Fibroblast of peridontal ligament (primary cell): ENCODE data around the gene TRAF5.
"Not testable (repeated sequence)": the region's sequence is repeated elsewhere in the genome, so short reads cannot be mapped to it uniquely, and the experiment has no call there.

Experiments
- DNase-seq: peaks from one replicate; pipeline ENCODE4 v3.0.0-alpha.2; 2010; ENCODE audit errors: extremely low read depth

TRAF5 gene

DNA sequence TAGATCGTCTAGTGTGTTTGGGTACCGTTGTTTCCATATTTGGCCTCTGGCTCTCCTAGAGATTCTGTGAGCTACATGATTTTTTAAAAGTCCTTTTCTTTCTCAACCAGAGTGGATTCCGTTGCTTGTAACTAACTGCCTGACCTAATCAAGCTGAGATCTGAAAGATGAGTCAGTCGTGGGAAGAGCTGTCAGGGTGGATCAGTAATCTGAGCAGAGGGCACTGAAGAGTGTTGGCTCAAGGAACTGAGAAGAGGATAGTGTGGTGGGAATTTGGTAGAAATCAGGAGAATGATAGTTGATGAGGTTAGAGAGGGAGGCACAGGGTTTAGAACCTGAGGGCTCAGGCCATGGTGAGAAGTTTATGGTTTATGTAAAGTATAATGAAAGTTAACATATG, 52.2 kb downstream of the TRAF5 start:
- peak; percentile 73 for DNase-seq

DNA sequence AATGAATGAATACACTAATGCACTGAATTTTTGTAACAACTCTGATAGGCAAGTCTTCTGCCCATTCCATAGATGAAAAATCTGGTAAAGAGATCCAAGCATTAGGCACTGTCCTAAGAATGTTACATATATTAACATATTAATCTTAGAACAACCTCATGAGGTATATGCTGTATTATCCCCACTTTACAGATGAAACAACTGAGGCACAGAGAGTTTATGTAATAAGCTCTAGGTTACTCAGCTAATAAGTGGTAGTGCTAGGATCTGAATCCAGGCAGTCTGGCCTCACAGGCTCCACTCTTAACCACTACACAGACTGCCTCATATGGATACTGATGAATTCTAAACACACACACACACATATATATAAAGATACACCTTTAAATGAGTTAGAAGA, 52.8 kb downstream of the TRAF5 start:
- no peak for DNase-seq

DNA sequence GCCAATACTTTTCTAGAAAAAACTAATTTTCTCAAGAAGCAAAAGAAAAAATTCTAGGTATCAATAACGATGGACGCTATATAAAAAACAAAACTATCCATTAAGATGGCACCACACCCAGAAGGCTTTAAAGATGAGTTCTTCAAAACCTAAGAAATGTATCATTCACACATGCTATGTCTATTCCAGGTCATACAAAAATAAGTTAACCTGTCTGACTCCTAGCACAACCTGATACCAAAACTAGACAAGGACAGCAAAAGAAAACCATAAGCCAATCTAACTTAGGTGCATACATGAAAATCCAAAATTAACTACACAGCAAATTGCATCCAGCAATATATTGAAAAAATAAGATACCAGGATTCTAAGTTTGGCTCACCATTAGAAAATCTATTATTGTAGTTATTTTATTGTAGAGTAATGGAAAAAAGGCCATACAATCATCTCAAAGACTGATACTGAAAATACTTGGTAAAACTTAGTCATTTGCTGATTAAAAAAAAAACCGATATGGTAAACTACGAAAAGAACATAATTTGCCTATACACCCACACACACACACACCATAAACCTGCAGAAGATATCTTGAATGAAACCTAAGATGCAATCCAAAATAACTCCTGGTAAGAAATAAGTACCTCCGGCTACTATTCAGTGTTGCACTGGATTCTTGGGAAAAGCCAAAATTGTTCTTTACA, 55.0 kb downstream of the TRAF5 start:
- no peak for DNase-seq

DNA sequence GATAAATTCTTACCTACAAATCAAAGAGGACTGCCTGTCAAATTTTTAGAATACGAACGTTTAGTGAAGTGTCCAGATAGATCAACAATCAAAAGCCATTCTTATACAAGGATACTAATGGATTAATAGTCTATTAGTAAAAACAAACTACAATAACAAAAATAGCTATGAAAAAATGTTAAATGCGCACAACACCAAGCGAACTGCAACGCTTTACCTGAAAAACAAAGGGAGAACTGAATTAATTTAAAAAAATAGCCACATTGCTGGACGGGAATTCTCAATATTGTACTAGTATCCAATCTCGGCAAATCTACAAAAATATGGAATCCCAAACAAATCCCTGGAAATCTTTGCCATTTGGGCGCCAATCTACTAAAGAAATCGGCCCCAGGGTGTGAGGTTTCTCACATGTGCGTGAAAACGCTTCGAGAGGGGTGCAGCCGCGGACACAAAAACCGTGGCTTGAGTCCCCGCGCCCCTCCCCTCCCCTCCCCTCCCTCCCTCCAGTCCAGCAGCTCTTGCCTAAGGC, 55.6 kb downstream of the TRAF5 start:
- DNase-seq, result no peak

DNA sequence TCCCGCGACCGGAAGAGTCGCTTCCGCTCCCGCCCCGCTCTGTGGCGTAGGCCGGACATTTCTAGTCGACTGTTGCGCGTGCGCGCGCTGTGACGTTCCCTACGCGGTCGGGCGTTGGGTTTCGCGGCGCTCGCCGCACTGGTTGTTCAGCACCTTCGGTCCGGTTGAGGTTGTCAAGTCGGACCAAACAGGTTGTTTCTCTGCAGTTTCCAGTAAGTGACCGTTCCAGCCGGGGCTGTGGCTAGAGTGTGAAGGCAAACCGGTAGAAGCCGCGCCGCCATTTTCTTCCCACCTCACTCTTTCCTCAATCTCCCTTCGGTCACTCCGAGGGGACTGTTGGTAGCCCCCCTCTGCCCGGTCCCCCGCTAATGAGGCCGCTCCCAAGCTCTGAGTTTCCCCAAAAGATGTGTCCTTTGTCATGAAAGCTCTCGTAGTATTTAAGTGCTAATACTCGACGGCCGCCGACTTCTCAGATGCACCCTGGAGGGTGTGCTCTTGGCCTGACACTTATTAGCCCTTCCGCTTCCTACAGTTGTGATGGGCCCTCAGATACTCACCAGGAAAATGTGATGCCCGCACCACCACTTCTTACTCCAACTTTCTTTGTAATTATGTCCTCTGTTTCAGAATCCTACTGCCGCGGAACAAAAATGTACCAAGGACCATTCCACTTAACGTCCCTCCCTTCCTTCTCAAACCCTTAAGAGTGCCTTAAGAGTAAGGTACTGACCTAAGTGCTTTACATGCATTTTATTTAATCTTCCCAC, 56.3 kb downstream of the TRAF5 start:
- DNase-seq, result peak; percentile 91

DNA sequence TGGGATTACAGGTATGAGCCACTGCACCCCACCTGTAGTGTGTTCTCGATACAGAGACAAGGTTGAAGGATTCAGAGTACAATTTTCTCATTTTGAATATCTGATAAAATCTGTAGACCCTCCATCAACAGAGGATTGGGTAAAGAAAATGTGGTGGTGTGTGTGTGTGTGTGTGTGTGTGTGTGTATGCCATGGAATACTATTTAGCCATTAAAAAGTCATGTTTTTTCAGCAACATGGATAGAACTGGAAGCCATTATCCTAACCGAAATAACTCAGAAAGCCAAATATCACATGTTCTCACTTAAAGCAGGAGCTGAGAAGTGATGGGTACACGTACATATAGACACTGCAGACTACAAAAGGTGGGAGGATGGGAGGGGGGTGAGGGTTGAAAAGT, 57.9 kb downstream of the TRAF5 start:
- DNase-seq, result no peak

DNA sequence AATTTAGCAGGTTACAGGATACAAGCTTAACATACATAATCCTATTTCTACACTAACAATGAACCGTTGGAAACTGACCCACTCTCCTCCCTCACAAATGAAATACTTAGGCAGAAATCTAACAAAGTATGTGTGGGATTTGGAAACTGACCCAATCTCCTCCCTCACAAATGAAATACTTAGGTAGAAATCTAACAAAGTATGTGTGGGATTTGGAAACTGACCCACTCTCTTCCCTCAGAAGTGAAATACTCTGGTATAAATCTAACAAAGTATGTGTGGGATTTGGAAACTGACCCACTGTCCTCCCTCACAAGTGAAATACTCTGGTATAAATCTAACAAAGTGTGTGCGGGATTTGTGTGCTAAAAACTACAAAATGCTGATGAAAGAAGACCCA, 60.3 kb downstream of the TRAF5 start:
- DNase-seq, result peak; percentile 88

DNA sequence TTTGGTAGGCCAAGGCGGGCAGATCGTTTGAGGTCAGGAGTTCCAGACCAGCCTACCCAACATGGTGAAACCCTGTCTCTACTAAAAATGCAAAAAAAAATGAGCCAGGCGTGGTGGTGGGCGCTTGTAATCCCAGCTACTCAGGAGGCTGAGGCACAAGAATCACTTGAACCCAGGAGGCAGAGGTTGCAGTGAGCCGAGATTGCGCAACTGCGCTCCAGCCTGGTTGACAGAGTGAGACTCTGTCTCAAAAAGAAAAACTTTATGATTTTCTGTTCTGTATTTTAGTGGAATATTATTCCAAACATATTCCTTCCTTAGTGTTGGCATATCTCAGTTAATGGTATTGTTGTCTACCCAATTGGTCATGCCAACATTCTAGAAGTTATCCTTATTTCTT, 64.2 kb downstream of the TRAF5 start:
- DNase-seq, result not testable (repeated sequence)

DNA sequence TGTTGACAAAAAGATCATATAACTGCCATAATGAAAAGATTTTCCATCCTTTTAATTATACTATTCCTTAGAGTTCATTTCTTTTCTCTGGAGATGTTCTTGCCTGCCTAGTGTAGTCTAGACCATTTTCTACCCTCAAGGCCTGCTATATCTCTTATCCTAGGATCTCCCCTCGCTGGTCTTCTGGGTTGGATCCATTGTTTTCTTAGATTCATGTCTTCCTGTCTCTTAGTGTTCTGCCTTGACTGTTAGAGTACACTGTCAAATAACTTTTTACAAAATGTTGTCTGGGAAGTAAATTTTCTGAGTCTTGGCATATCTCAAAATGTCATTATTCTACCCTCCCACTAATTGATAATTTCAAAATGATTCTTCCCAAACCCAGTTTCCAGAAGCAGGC, 66.6 kb downstream of the TRAF5 start:
- no peak for DNase-seq

DNA sequence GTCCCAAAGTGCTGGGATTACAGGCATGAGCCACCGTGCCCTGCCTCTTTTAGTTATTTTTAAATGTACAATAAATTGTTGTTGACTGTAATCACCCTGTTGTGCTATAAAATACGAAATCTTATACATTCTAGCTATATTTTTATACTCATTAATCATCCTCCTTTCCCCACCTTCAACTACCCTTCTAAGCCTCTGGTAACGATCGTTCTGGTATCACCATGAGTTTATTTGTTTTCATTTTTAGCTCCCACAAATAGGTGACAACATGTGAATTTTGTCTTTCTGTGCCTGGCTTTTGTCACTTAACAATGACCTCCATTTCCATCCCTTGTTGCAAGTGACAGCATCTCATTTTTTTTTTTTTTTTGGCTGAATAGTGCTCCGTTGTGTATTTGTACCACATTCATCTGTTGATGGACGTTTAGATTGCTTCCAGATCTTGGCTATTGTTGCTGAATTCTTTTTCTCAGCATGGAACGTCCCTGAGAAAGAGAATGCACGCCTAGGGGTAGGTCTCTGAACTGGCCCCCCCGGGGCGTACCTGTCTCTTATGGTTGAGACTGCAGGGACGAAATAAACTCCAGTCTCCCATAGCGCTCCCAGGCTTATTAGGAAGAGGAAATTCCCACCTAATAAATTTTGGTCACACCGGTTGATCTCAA, 71.8 kb downstream of the TRAF5 start:
- DNase-seq, result not testable (repeated sequence)

DNA sequence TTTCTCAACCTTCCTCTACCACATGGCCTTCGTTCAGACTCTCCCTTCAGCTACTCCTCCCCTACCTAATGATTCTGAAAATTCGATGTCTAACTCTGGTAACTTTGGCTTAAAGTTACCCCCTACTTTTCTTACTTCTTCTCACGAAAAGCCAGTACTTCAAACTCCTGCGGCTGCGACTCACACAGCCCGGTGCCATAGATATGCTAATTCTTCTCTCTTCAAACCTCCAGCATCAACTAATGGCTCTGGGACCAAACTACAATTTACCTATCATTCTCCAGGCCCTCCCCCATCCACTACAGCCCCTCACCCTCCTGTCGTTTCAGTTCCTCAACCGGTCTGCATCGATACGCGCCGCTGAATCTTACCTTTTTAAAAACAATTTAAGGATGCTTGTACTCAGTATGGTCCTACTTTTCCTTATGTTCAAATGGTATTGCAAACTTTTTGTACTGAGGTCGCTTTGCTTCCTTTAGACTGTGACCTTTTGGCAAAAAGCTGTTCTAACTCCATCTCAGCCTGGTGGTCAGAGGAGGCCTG, 73.3 kb downstream of the TRAF5 start:
- DNase-seq, result not testable (repeated sequence)

DNA sequence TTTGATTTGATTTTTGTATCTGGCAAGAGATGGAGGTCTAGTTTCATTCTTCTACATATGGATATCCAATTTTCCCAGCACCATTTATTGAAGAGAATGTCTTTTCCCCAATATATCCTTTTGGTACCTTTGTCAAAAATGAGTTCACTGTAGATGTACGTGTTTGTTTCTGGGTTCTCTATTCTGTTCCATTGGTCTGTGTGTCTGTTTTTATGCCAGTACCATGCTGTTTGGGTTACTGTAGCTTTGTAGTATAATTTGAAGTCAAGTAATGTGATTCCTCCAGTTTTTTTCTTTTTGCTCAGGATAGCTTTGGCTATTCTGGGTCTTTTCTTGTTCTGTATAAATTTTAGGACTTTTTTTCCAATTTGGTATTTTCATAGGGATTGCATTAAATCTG, 75.1 kb downstream of the TRAF5 start:
- not testable (repeated sequence) for DNase-seq

DNA sequence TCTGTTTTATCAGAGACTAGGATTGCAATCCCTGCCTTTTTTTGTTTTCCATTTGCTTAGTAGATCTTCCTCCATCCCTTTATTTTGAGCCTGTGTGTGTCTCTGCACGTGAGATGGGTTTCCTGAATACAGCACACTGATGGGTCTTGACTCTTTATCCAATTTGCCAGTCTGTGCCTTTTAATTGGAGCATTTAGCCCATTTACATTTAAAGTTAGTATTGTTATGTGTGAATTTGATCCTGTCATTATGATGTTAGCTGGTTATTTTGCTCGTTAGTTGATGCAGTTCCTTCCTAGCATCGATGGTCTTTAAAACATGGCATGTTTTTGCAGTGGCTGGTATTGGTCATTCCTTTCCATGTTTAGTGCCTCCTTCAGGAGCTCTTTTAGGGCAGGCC, 79.5 kb downstream of the TRAF5 start:
- DNase-seq, result not testable (repeated sequence)

DNA sequence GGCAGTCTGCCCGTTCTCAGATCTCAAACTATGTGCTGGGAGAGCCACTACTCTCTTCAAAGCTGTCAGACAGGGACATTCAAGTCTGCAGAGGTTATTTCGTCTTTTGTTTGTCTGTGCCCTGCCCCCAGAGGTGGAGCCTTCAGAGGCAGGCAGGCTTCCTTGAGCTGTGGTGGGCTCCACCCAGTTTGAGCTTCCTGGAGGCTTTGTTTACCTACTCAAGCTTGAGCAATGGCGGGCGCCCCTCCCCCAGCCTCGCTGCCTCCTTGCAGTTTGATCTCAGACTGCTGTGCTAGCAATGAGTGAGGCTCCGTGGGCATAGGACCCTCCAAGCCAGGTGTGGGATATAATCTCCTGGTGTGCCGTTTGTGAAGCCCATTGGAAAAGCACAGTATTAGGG, 81.1 kb downstream of the TRAF5 start:
- DNase-seq, result not testable (repeated sequence)

DNA sequence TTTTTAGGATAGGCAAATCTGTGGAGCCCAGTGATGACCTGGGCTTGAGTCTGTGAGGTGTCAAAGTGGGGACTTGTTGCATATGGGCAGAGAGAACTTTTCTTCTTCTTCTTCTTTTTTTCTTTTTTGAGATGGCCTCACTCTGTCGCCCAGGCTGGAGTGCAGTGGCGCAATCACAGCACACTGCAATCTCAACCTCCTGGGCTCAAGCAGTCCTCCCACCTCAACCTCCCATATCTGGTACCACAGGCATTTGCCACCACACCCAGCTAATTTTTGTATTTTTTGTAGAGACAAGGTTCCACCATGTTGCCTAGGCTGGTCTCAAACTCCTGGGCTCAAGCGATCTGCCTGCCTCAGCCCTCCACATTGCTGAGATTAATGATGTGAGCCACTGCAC, 85.0 kb downstream of the TRAF5 start:
- no peak for DNase-seq

DNA sequence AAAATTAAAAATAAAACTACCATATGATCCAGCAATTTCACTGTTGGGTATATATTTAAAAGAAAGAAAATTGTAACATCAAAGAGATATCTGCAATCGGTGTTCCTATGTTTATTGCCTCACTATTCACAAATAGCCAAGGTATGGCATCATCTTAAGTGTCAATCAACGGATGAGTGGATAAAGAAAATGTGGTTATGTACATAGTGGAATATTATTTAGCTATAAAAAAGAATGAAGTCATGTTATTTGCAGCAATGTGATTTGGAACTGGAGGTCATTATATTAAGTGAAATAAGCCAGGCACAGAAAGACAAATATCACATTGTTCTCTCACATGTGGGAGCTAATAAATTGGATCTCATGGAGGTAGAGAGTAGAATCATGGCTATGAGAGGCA, 89.1 kb downstream of the TRAF5 start:
- DNase-seq, result no peak

DNA sequence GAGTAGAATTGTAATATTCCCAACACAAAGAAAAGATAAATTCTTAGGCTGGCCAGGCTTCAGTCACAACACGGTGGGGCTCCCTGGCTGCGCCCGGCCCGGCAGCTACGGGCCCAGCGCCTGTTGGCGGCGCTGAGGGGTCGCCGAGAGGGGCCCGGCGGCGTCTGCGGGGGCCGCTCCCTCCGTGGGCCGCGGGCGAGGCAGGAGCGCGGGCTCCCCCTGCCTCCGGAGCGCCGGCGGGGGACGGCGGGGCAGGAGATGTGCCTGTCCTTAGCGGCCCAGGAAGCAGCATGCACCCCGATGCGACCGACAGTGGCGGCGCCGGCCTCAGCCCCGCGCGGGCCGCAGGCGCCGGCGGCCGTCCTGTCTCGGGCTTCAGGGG, 89.6 kb downstream of the TRAF5 start:
- DNase-seq, result peak; percentile 13

DNA sequence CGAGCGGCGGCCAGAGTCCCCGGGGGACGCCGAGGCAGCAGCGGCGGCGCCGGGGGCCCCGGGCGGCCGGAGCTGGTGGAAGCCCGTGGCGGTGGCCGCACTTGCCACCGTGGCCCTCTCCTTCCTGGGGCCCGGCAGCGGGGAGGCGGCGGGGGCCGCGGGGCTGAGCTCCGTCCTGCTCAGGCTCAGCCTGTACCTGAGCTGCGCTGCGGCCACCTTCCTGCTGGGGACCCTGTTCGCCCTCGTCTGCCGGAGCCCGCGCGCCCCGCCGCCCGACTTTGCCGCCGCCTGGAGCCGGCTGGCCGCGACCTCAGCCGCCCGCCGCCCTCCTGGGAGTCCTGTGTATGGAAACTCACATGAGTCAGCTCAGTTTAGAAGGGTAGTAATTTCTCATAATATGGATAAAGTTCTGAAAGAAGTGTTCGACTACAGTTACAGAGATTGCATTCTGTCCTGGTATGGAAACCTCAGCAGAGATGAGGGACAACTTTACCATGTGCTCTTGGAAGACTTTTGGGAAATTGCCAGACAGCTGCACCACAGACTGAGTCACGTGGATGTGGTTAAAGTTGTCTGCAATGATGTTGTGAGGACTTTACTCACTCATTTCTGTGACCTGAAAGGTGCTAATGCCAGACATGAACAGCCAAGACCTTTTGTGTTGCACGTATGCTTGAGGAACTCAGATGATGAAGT, 90.1 kb downstream of the TRAF5 start:
- DNase-seq, result peak; percentile 68

DNA sequence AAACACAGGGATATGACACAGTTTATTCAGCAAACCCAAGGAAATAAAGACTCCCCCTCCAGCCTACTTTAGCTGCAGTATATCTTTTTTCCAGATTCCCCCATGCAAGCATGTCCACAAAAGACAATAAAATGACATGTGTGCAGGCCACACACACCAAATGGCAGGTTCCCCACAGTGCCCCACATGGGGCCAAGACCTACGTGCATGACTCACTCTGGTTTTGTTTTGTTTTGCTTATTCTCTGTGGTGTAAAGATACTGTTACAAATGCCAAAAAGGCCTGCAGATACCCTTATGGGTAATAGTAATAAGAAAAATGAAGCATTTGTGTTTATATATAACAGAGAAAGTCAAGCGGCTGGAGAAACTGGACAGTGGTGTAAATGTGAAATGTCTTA, 93.8 kb downstream of the TRAF5 start:
- peak; percentile 49 for DNase-seq

DNA sequence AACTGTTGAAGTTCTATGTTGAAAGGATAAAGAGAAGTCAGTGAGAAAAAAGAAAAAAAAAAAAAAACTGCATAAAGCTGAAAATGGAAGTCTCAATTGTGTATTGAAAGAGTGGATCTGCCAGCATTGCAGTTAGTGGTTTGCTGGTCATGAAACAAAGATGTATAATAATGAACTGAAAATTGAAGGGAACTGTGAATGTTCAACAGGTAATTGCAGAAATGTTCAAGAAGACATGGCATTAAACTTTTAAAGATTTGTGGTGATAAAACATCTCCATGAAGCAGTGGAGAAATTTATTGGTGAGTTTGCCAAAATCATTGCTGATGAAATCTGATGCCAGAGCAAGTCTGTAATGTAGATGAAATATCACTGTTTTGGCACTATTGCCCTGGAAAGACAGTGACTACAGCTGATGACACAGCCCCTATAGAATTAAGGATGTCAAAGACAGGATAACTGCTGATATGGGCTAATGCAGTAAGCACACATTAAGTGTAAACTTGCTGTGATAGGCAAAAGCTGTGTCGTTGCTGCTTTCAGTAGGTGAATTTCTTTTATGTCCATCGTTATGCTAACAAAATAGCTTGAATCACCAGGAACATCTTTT, 94.3 kb downstream of the TRAF5 start:
- DNase-seq, result peak; percentile 69

DNA sequence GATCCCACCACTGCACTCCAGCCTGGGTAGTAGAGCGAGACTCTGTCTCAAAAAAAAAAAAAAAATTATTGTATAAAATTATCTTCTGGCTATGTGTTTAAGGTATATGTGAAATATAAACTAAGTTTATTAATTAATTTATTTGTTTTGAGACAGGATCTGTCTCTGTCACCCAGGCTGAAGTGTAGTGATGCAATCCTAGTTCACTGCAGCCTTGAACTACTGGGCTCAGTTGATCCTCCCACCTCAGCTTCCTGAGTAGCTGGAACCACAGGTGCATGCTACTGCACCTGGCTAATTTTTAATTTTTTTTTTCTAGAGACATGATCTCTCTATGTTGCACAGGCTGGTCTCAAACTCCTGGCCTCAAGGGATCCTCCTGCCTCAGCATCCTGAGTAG, 97.4 kb downstream of the TRAF5 start:
- no peak for DNase-seq
